GM12878 (cell line): ENCODE results near the gene ALG1L2. TPM values are rescaled to one million over a fixed set of nuclear protein-coding genes. Genes with fewer than 3 reads are reported as not detected.

Experiments used
- BHLHE40 ChIP-seq, 2 experiments: fragments of 450-650 bp in 1 of 2; IDR thresholded peaks; 2 replicates each; pipeline ENCODE4 v1.6.1; 2011 to 2017; ENCODE audit warnings: low read depth in 2 of 2, borderline replicate concordance in 1 of 2, improper control_type of control experiment in 1 of 2, low read length in 1 of 2, mild to moderate bottlenecking in 1 of 2
- CUX1 ChIP-seq: IDR thresholded peaks from 2 replicates; pipeline ENCODE4 v1.6.1; 2012; ENCODE audit warnings: improper control_type of control experiment, low read depth, low read length; ENCODE audit not compliant: insufficient replicate concordance
- JUNB ChIP-seq: IDR thresholded peaks from 2 replicates; pipeline ENCODE4 v1.6.1; 2016; ENCODE audit warnings: antibody characterized with exemption, mild to moderate bottlenecking
- POLR2AphosphoS5 ChIP-seq: IDR thresholded peaks from 2 replicates; pipeline ENCODE4 v1.6.1; 2011; ENCODE audit warnings: mild to moderate bottlenecking, low read length, inconsistent platforms
- RAD21 ChIP-seq: IDR thresholded peaks from 2 replicates; pipeline ENCODE4 v1.6.1; 2011; ENCODE audit warnings: mild to moderate bottlenecking, low read depth, low read length, moderate library complexity; ENCODE audit not compliant: insufficient read depth
- SIX5 ChIP-seq: IDR thresholded peaks from 2 replicates; pipeline ENCODE4 v1.6.1; 2011; ENCODE audit warnings: mild to moderate bottlenecking, low read depth, low read length, moderate library complexity; ENCODE audit not compliant: severe bottlenecking
- SUPT20H ChIP-seq: IDR thresholded peaks from 2 replicates; pipeline ENCODE4 v1.6.1; 2011; ENCODE audit warnings: low read depth, mild to moderate bottlenecking, low read length, moderate library complexity, borderline replicate concordance; ENCODE audit not compliant: control insufficient read depth
- polyA plus RNA-seq, 11 experiments: library from polyadenylated mRNA; depleted of rRNA in 4 of 11; unstranded in 6 of 11; stranded (reverse) in 5 of 11; fragments of >200 nt; fragmentation: Nextera tagmentation in 4 of 11; fragmentation: Illumina TruSeq in 1 of 11; extraction: Ambion mirVana in 4 of 11; extraction: Trizol in 1 of 11; gene quantifications; 1 replicate in 1 of 11; 2 replicates in 10 of 11; pipeline versions ENCODE4 v1.2.1 to v1.2.3, GENCODE V29; 2011 to 2016; ENCODE audit warnings: inconsistent platforms in 2 of 11, missing spikeins in 2 of 11, low read depth in 1 of 11
- total RNA-seq, 4 experiments: library from RNA; depleted of rRNA in 3 of 4; stranded (reverse); fragments of >200 nt in 3 of 4; fragmentation: Illumina TruSeq in 1 of 4; extraction: Trizol in 1 of 4; gene quantifications; 2 replicates each; pipeline versions ENCODE4 v1.2.1 to v1.2.3, GENCODE V29; 2013 to 2021

The ALG1L2 gene
- total and polyA plus RNA-seq, 10 of the 15 experiments (the other 5 are each of a cell fraction or from before 2014, with no cell fraction given) = 0.09 to 0.31 (median 0.16) TPM; not detected in 6

GRCh38 chr3:130093741-130094391 lies 12.2 kb downstream of the ALG1L2 start (continued):
- TF ChIP-seq CUX1 (no peak), JUNB (peak; percentile 66), RAD21 (no peak), SUPT20H (no peak), SIX5 (no peak), BHLHE40 (IDR thresholded peaks at IDR 0.05; ENCODE audit: borderline replicate concordance in 1 of 2, low read depth in 2 of 2, low read length in 1 of 2) (peak in 1 of 2 experiments; percentile 62; a peak in 2 of 4 replicates), POLR2AphosphoS5 (no peak)
